Neural progenitor cell (in vitro differentiated cells): ENCODE data around the gene ARHGAP9. TPM values are rescaled to one million over a fixed set of nuclear protein-coding genes. Genes with fewer than 3 reads are reported as not detected.
"Not testable (repeated sequence)": the region's sequence is repeated elsewhere in the genome, so short reads cannot be mapped to it uniquely, and the experiment has no call there.

Source experiments
- DNase-seq: peaks from one replicate; pipeline ENCODE4 v3.0.0-alpha.2; 2016; ENCODE audit warnings: low spot score
- H2AFZ ChIP-seq: fragments of 200-600 bp; sonication (generic); replicated peaks from 2 replicates; pipeline ENCODE4 v1.6.1; 2016; ENCODE audit warnings: antibody characterized with exemption
- H3F3A ChIP-seq: fragments of 200-600 bp; sonication (generic); 2 replicates; pipeline ENCODE4 v1.6.1; 2016; ENCODE audit warnings: antibody characterized with exemption, low read depth
- H3K27ac ChIP-seq: fragments of 200-600 bp; sonication (generic); 2 replicates; pipeline ENCODE4 v1.5.1; 2016; ENCODE audit warnings: mild to moderate bottlenecking
- H3K27me3 ChIP-seq: fragments of 200-600 bp; sonication (generic); 2 replicates; pipeline ENCODE4 v1.6.1; 2016; ENCODE audit warnings: mild to moderate bottlenecking, moderate library complexity
- H3K36me3 ChIP-seq: fragments of 200-600 bp; sonication (generic); 2 replicates; pipeline ENCODE4 v1.5.1; 2016
- H3K4me1 ChIP-seq: fragments of 200-600 bp; sonication (generic); 2 replicates; pipeline ENCODE4 v1.6.1; 2016; ENCODE audit warnings: mixed run types
- H3K4me2 ChIP-seq: fragments of 200-600 bp; sonication (generic); 2 replicates; pipeline ENCODE4 v1.6.1; 2016
- H3K4me3 ChIP-seq: fragments of 200-600 bp; sonication (generic); 2 replicates; pipeline ENCODE4 v1.5.1; 2016
- H3K79me2 ChIP-seq: fragments of 200-600 bp; sonication (generic); 2 replicates; pipeline ENCODE4 v1.6.1; 2016; ENCODE audit warnings: low read depth
- H3K9ac ChIP-seq: fragments of 200-600 bp; sonication (generic); 2 replicates; pipeline ENCODE4 v1.6.1; 2016
- H3K9me3 ChIP-seq: fragments of 200-600 bp; sonication (generic); 2 replicates; pipeline ENCODE4 v1.5.1; 2016; ENCODE audit warnings: low read depth
- H4K20me1 ChIP-seq: fragments of 200-600 bp; sonication (generic); 2 replicates; pipeline ENCODE4 v1.6.1; 2016; ENCODE audit warnings: low read depth
- H3K27ac Mint-ChIP-seq: 3 replicates; pipeline ENCODE4 v1.8.0; 2021; ENCODE audit warnings: mixed read lengths
- H3K27me3 Mint-ChIP-seq: 2 replicates; pipeline ENCODE4 v1.8.0; 2022; ENCODE audit warnings: low read depth, mild to moderate bottlenecking, inconsistent platforms, moderate library complexity, mixed read lengths; ENCODE audit not compliant: insufficient read depth
- H3K36me3 Mint-ChIP-seq: 3 replicates; pipeline ENCODE4 v1.8.0; 2021; ENCODE audit warnings: mixed read lengths
- H3K4me1 Mint-ChIP-seq: 3 replicates; pipeline ENCODE4 v1.8.0; 2021; ENCODE audit warnings: mixed read lengths
- H3K4me3 Mint-ChIP-seq: 3 replicates; pipeline ENCODE4 v1.8.0; 2021; ENCODE audit warnings: mild to moderate bottlenecking, moderate library complexity, mixed read lengths
- H3K9me3 Mint-ChIP-seq: 3 replicates; pipeline ENCODE4 v1.8.0; 2020; ENCODE audit warnings: mixed read lengths
- CTCF ChIP-seq: fragments of 200-600 bp; sonication (generic); IDR thresholded peaks from 2 replicates; pipeline ENCODE4 v1.5.1; 2017; ENCODE audit warnings: antibody characterized with exemption, mild to moderate bottlenecking
- EZH2 ChIP-seq: fragments of 200-600 bp; sonication (generic); IDR thresholded peaks from 2 replicates; pipeline ENCODE4 v1.6.1; 2017; ENCODE audit warnings: antibody characterized with exemption, mild to moderate bottlenecking, moderate library complexity
- EZH2phosphoT487 ChIP-seq: fragments of 200-600 bp; sonication (generic); IDR thresholded peaks from 2 replicates; pipeline ENCODE4 v1.6.1; 2017; ENCODE audit warnings: antibody characterized with exemption
- total RNA-seq: library from RNA; depleted of rRNA; stranded (reverse); fragments of >200 nt; gene quantifications from 2 replicates; pipeline ENCODE4 v1.2.3, GENCODE V29; 2015; ENCODE audit warnings: low replicate concordance

The ARHGAP9 gene
- total RNA-seq, 1 donor from 2014 or later = not detected

GRCh38 chr12:57497223-57498131 is 17.8 kb upstream of the ARHGAP9 start:
- Histone ChIP-seq H3K4me1 (no peaks in the 10 kb centered on the region), H3F3A (peaks cover 7% of the 10 kb centered on the region), H3K36me3 (peaks cover 17% of the 10 kb centered on the region), H3K4me3 (no peak overlapping the region), H2AFZ (no peak overlapping the region), H3K79me2 (no peaks in the 10 kb centered on the region), H3K27me3 (no peaks in the 10 kb centered on the region), H4K20me1 (no peaks in the 10 kb centered on the region), H3K4me2 (no peak overlapping the region), H3K27ac (no peak overlapping the region), H3K9me3 (no peaks in the 10 kb centered on the region), H3K9ac (no peak overlapping the region)
- Mint-ChIP-seq H3K9me3 (no peaks in the 10 kb centered on the region), H3K27ac (no peak overlapping the region), H3K36me3 (peaks cover 48% of the 10 kb centered on the region), H3K27me3 (peaks cover 4% of the 10 kb centered on the region), H3K4me3 (no peak overlapping the region), H3K4me1 (no peaks in the 10 kb centered on the region)
- no peak for TF ChIP-seq EZH2
- no peak for DNase-seq

DNA sequence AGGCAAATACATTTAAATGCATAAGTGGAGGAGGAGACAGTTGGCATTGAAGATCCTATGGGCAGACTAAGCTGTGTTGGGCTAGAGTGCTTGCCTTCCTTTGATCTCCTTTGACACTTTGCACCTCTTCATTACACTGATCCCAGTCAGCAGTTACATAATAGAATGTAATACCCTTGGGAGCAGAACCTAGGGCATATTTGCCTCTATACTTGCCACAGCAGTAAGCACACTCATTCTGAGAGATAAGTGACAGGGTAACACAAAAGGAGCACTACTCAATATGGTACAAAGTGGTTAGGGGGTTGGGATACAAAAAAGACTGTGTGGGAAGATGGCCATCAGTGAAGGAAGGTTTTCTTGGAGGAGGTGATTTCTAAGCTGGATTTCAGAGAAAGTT is 17.2 kb upstream of the ARHGAP9 start:
- no peaks in the 10 kb centered on the region for H3K79me2 ChIP-seq
- H2AFZ ChIP-seq = no peak overlapping the region
- H3K36me3 Mint-ChIP-seq = peaks cover 44% of the 10 kb centered on the region
- H3K4me3 Mint-ChIP-seq = no peak overlapping the region
- H3K4me3 ChIP-seq = no peak overlapping the region
- no peak overlapping the region for H3K27ac ChIP-seq
- no peak overlapping the region for H3K27ac Mint-ChIP-seq
- H3K9ac ChIP-seq = no peak overlapping the region
- H3K9me3 Mint-ChIP-seq = no peaks in the 10 kb centered on the region
- no peaks in the 10 kb centered on the region for H3K27me3 ChIP-seq
- H3K4me1 Mint-ChIP-seq = no peaks in the 10 kb centered on the region
- DNase-seq = no peak
- H3K4me1 ChIP-seq = no peaks in the 10 kb centered on the region
- H3K27me3 Mint-ChIP-seq = peaks cover 4% of the 10 kb centered on the region
- H3F3A ChIP-seq = peaks cover 12% of the 10 kb centered on the region
- peaks cover 14% of the 10 kb centered on the region for H3K36me3 ChIP-seq
- no peak for TF ChIP-seq EZH2
- no peak for TF ChIP-seq EZH2phosphoT487
- no peak for TF ChIP-seq CTCF
- no peaks in the 10 kb centered on the region for H3K9me3 ChIP-seq
- H4K20me1 ChIP-seq = no peaks in the 10 kb centered on the region
- no peak overlapping the region for H3K4me2 ChIP-seq

DNA sequence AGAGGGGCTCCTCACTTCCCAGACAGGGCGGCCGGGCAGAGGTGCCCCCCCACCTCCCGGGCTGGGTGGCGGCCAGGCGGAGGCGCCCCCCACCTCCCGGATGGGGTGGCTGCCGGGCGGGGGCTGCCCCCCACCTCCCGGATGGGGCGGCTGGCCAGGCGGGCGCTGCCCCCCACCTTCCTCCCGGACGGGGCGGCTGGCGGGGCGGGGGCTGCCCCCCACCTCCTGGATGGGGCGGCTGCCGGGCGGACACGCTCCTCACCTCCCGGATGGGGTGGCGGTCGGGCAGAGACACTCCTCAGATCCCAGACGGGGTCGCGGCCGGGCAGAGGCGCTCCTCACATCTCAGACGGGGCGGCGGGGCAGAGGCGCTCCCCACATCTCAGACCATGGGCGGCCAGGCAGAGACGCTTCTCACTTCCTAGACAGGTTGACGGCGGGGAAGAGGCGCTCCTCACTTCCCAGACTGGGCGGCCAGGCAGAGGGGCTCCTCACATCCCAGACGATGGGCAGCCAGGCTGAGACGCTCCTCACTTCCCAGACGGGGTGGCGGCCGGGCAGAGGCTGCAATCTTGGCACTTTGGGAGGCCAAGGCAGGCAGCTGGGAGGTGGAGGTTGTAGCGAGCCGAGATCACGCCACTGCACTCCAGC is 15.5 kb upstream of the ARHGAP9 start:
- H3K36me3 ChIP-seq, H3K79me2 ChIP-seq, H3K9me3 ChIP-seq, H3K4me2 ChIP-seq, H3K9me3 Mint-ChIP-seq, H3K27me3 Mint-ChIP-seq, H3K4me1 Mint-ChIP-seq, H3K27ac Mint-ChIP-seq, H3K4me3 Mint-ChIP-seq, DNase-seq, H4K20me1 ChIP-seq, H3K4me1 ChIP-seq, H3K9ac ChIP-seq, H3K4me3 ChIP-seq, H2AFZ ChIP-seq, H3K27ac ChIP-seq, H3K27me3 ChIP-seq: not testable (repeated sequence)
- peaks cover 22% of the 10 kb centered on the region for H3F3A ChIP-seq
- peaks cover 44% of the 10 kb centered on the region for H3K36me3 Mint-ChIP-seq

- Mint-ChIP-seq H3K27me3 (no peaks in the 10 kb centered on the region), H3K4me3 (peak overlapping the region; percentile 6), H3K36me3 (peaks cover 29% of the 10 kb centered on the region), H3K9me3 (no peaks in the 10 kb centered on the region), H3K27ac (no peak overlapping the region), H3K4me1 (peaks cover 13% of the 10 kb centered on the region)
- Histone ChIP-seq H3K9ac (no peak overlapping the region), H3K79me2 (peaks cover 20% of the 10 kb centered on the region), H3K4me1 (peaks cover 5% of the 10 kb centered on the region), H3K9me3 (no peaks in the 10 kb centered on the region), H3F3A (peaks cover 42% of the 10 kb centered on the region), H3K4me2 (no peak overlapping the region), H3K27me3 (no peaks in the 10 kb centered on the region), H2AFZ (no peak overlapping the region), H3K27ac (no peak overlapping the region), H3K4me3 (no peak overlapping the region), H4K20me1 (no peaks in the 10 kb centered on the region), H3K36me3 (peaks cover 11% of the 10 kb centered on the region)
- DNase-seq = no peak
- TF ChIP-seq EZH2 = no peak
- TF ChIP-seq EZH2phosphoT487 = no peak
- TF ChIP-seq CTCF = peak; percentile 19
Measured at GRCh38 chr12:57491393-57492280, 12.0 kb upstream of the ARHGAP9 start.
